Stimulated activated CD8-positive, alpha-beta memory T cell treated with anti-CD3 and anti-CD28 coated beads, Interleukin-2, amount 100 ng/mL, for 48 hours (primary cell): ENCODE data around the gene LCE1C.

Experiments
- DNase-seq, 2 donors: peaks; one replicate each; pipeline ENCODE4 v3.0.0-alpha.2; 2020; ENCODE audit warnings: low read depth in 2 of 2

The LCE1C gene, protein sequence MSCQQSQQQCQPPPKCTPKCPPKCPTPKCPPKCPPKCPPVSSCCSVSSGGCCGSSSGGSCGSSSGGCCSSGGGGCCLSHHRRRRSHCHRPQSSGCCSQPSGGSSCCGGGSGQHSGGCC

DNA sequence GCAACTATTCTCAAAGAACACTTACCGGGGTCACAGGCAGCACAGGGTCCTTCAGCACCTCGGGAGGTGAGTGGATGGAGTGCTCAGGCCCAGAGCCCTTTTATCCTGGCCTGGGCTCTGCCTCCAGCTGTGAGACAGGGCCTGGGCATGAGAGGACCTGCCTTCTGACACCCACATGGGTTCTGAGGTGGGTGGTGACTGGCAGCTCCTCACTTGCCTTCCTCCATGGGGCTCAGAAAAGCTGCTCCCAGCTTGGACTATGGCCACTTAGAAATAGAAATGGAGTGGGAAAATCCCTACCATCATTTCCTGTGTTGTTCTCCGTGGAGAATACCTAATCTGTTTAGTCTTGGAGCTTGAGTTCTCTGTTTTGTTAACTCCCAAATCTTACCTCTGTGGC, at the start of gene LCE1C:
TSS of gene LCE1C (minus strand) at position 76 of the 400 bp plus-strand sequence. CDS start 1,173 bp downstream, outside the sequence.
- no peak for DNase-seq

DNA sequence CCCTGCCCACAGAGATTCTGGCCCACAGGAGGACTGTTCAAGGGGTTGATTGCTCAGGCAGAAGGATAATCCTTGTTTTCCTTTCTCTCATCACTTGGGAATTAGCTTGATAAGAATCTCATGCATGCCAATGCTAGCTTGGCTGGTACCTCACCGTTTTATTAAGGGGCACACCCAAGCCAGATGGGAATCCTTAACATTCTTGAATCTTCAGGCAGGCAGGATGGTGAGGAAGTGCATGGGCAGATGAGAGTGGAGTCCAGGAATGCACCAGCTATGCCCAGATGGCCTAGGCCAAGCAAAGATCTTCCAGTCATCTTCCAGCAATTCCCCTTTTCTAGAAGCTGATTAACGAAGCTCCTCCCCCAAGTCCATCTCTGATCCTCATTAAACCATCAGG, 49.2 kb upstream of the LCE1C start:
- no peak for DNase-seq

DNA sequence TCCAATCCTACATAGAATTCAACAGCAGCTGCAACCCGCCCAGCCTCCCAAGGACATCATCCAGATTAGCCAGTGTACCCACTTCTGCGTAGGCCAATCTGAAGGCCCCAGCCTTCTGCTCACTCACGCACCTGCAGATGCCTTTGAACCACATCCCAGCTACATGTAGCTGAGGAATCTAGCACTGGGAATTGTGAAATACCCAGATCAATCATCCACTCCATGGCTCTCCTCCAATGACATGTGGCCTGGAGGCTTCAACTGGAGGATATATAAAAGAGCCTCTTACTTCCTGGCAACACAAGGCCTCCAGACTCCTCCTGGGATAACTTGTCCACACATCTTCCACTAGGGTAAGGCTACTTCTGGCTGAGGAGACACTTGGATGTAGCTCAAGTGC, 36.1 kb upstream of the LCE1C start, which contains the start of gene LCE6A:
TSS of gene LCE6A (plus strand) at position 301 of the 400 bp plus-strand sequence. CDS start 665 bp downstream, outside the sequence.
- no peak for DNase-seq

DNA sequence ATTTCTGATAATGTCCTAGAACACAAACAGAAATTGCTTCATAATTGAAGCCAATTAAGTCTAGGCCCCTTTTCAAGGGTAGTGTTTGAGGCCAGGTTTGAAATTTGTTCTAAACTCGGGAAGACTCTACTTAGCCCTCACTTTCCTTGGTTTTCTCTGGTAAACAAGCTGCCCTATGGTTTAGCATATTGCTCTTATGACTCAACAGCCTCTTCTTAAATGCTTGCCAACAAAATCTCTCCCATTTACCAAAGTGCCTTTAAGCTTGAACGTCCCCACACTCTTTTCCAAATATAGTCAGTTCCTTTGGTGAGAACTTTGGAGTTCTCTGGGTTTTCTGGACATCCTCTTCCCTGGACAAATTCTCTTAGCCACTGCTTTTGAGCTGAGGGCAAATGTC, 30.4 kb upstream of the LCE1C start:
- no peak for DNase-seq

DNA sequence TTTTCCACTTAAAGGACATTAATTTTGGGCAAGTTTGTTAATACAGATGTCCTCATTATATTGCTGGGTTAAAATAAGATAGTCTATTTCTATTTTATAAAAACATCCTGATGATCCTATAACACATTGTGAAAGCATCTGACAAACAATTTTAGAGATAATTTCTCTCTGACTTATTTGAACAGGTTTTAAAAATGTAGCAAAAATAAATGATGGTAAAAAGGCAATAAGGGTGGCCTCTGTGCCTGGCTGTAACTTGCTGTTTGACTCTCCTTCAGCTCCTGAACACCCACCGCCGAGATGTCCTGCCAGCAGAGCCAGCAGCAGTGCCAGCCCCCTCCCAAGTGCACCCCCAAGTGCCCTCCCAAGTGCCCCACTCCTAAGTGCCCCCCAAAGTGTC, 20.7 kb upstream of the LCE1C start, which contains the start of gene LCE1A:
TSS of gene LCE1A (plus strand) at position 301 of the 400 bp plus-strand sequence. CDS start at position 301, 0 bp downstream.
- DNase-seq, result no peak

DNA sequence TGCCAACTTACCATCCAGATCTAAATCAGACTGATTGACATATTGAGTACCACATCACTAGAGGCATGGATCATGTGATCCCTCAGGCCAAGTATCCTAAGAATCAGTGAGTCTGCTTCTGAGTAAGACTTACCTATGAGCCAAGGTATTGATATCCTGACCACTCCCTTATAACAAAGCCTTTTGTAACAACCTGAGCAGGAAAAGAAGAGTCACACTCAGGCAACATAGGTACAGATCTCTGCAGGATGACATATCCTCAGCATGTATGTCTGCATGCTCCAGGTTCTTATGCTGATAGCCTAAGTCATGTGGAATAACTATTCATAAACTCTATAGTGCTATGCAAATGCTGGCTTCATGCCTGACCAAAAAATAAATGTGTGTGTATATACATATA, 18.5 kb upstream of the LCE1C start:
- no peak for DNase-seq

DNA sequence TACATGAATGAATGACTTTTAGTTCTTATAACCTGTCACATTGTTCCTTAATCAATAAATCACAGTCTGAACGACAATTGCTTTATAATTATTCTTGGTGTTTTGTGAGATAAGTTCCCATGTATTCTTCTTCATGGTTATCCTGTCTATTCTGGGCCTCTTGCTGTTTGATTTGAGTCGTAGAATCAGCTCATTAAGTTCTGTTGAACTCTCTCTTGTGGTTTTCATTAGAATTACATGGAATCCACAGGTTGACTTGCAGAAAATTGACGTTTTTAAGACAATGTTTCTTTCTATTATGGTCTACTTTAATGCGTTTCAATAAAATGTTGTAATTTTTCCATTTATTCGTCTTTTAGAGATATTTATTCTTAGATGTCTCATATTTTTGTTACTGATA, 16.8 kb upstream of the LCE1C start:
- DNase-seq, result no peak

DNA sequence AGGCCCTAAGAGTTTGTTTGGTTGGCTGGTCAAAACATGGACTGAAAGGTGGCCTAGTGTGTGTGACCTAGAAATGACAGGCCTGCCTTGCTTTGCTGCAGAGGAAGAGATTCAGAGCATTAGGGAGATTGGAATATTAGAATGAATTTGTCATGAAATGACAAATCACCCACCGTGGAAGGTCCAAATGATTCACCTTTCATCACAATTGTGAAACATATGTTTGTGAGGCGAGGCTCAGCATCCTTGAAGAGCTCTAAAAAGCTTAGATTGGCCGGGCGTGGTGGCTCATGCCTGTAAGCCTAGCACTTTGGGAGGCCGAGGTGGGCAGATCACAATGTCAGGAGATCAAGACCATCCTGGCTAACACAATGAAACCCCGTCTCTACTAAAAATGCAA, 10.9 kb upstream of the LCE1C start:
- no peak for DNase-seq

DNA sequence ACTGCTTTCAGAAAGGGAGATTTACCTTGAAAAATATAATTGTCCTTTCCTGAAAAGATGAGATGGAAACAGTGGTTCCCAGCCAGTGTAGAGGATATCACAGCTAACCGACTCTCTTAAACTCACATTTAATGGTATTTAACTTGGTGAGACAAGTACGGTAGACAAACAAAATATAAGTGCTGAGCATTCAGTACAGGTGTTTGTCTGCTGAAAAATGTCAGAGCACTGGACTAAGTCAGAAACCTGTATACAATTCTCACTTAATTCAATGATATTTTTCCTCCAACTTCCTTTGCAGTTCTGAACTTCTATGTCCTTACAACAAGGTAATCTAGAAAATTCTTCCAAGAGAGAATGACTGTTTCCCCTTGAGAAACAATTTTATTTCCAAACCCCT, 5.2 kb upstream of the LCE1C start, which contains the start of gene LCE1B:
TSS of gene LCE1B (plus strand) at position 301 of the 400 bp plus-strand sequence. CDS start 476 bp downstream, outside the sequence.
- DNase-seq, result no peak

DNA sequence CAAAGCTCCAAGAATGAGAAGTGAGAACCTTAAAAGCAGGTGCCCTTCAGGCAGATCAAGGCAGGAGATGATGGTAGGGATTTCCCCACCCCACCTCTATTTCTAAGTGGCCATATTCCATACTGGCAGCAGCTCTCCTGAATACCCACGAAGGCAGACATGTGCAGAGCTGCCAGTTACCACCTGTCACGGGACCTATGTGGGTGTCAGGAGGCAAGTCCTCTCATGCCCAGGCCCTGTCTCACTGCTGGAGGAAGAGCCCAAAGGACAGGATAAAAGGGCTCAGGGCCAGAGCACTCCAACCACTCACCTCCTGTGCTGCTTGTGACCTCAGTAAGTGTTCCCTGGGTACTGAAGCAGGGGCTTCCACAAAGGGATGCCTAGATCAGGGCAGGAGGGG, 4.6 kb upstream of the LCE1C start:
- DNase-seq, result no peak

DNA sequence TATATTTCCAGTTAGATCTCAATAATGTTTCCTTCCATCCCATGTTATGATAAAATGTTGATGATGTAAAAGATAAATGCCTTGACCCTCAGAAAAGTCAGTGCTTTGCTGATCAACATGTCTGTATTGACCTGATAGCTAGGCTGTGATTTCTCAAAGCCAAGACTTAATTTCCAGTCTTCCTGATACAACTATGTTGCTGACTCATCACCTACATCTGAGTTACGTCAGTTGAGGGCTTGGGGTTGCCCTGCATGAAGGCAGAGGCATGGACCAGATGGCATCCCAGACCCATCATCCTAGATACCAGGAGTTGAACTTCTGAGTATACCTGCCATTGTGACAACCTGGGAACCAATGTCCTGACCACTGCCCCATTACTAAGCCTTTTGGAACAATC, 5.1 kb downstream of the LCE1C start:
- DNase-seq, result no peak

DNA sequence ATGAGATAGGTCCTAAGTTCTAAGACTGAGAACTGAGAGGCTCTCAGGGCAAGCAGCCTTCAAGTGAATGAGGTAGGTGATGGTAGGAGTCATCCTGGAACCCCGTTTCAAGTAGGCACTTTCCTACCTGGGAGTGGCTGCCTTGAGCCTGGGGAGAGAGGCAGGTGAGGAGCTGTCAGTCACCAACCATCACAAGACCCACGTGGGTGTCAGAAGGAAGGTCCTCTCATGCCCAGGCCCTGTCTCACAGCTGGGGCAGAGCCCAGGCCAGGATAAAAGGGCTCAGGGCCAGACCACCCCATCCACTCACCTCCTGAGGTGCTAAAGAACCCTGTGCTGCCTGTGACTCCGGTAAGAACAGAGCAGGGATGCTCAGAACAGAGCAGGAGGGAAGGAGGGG, 10.0 kb downstream of the LCE1C start, which contains the start of gene LCE1D:
TSS of gene LCE1D (plus strand) at position 301 of the 400 bp plus-strand sequence. CDS start 1,074 bp downstream, outside the sequence.
- no peak for DNase-seq

DNA sequence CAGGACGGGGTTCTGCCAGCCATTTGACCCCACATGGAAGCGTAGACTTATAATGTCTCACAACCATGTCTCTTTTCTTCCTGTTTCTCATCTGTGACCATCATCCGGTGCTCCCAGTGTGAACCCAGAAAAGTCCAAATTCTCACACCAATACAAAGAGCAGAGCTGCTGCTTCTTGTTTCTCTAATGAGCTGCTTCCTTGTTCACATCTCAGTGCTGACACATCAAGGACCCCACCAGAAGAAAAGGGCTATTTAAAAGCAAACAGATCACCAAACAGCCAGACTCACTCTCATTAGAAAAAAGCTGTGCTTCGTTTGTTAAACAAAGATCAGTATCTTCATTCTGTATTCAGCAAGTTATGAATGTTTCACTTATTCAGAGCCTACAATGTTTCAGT, 10.8 kb downstream of the LCE1C start:
- no peak for DNase-seq

DNA sequence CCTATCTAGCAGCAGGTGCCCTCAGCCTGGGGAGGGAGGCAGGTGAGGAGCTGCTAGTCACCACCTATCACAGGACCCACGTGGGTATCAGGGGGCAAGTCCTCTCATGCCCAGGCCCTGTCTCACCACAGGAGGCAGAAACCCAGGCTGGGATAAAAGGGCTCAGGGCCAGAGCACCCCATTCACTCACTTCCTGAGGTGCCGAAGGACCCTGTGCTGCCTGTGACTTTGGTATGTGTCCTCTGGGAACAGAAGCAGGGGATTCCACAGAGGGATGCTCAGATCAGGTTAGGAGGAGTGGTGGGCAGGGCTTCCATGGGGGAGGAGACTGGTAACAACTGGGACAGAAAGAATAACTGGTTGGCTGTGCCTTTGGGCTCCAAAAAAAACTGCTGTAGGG, 20.4 kb downstream of the LCE1C start, which contains the start of gene LCE1E:
TSS of gene LCE1E (plus strand) at position 181 of the 400 bp plus-strand sequence. CDS start 1,043 bp downstream, outside the sequence.
- DNase-seq, result no peak

DNA sequence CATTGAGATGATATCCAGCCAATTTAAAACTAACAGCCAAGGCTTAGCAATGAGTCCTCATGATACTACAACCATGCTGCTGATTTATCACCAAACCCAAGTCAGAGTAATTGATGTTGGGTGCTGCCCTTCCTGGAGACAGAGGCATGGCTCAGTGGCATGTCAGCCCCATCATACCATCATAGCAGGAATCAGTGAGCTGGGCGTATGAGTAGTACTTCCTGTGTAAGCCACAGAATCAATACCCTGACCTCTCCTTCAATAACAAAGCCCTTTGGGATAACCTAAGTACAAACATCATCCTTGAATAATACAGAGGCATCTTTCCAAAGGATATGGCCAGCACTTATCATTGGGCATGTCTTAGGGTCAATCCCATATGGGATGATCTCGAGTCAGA, 23.4 kb downstream of the LCE1C start:
- DNase-seq, result no peak

DNA sequence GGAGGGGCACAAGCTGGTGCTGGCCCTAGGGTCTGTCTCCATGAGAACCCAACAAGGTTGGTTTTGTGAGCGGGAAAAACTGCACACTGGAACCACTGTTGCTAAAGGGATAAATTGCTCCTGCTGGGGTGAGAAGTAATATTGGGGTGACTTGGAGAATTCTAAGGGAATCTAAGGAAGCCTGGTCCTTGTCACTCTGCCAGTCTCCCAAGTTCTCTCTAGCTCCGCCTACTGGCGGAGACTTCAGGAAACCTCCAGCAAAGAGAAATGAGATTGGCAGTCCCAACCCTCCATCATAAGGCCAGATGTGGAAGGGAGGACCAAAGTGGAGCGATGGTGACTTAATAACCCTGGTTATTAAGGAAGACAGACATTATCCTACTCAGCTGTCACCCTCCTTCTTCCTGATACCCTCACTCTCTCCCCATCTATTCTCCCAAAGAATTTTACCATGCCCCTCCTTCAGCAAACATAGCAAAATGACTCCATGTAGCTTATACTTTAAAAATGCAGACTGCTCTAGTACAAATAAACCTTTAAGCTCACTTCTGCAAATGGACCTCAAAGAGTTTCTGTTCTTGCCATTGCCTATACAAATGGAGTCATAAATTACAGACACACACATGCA, 28.8 kb downstream of the LCE1C start:
- no peak for DNase-seq

DNA sequence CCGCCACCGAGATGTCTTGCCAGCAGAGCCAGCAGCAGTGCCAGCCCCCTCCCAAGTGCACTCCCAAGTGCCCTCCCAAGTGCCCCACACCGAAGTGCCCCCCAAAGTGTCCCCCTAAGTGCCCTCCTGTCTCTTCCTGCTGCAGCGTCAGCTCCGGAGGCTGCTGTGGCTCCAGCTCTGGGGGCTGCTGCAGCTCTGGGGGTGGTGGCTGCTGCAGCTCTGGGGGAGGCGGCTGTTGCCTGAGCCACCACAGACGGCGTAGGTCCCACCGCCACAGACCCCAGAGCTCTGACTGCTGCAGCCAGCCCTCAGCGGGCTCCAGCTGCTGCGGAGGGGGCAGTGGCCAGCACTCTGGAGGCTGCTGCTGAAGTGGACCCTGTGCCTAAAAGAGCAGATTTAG, 30.1 kb downstream of the LCE1C start:
- DNase-seq, result no peak

DNA sequence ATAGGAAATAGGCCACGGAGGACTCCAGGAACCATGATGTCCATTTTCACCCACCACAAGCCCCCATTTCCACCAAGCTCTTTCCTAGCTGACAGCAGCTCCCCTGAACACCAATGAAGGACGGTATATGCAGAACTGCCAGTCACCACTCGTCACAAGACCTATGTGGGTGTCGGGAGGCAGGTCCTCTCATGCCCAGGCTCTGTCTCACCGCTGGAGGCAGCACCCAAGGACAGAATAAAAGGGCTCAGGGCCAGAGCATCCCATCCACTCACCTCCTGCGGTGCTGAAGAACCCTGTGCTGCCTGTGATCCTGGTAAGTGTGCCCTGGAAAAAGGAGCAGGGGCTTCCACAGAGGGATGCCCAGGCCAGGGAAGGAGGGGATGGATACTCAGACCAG, 31.6 kb downstream of the LCE1C start, which contains the start of gene LCE1F:
TSS of gene LCE1F (plus strand) at position 266 of the 400 bp plus-strand sequence. CDS start 1,232 bp downstream, outside the sequence.
- DNase-seq, result no peak

DNA sequence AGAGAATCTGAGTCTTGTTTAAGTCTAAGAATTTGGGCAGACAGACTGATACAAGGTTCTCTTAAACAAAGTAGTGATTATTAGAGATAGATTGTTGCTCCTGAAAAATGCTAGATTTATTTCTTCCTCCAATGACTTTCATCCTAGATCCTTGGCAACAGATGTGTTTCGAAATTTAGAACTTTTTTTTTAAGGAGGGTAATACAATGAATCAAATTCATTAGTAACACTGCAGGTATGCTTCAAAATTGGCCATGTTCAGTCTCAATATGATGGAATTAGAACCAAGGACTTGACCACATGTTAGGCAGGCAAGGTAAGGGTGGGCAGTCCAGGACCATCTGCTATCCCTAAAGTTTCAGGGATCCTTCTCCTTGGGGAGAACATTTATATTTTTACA, 36.0 kb downstream of the LCE1C start:
- DNase-seq, result no peak

DNA sequence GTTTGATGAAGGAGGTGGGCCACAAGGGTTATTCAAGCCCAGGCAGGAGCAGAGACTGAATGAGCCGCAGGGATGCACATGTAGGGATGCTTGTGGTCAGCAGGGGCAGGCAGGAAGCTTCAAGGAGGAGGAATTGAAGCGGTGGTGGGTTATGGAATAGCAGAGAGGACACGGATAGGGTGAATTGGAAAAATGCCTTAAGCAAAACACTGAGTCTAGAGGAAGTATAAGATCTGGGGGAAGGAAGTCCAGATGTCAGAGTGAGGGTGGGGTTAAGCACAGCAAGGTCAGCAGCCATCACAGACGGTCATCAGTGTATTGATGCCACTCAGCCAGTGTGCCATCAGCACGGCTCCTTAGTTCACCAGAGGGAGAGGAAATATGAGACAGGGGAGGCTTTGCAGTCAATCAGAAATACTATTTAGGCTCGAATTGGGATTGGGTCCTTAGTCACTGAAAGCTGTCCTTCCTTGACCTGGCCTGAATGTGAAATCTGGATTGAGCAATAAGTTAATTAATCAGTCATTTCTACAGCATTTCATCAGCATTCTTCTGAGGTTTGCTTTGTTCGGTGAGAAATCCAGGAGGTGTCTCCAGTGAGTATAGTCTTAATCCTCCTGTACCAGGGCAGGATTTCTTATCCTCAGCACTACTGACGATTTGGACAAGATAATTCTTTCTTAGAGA, 37.5 kb downstream of the LCE1C start:
- no peak for DNase-seq

DNA sequence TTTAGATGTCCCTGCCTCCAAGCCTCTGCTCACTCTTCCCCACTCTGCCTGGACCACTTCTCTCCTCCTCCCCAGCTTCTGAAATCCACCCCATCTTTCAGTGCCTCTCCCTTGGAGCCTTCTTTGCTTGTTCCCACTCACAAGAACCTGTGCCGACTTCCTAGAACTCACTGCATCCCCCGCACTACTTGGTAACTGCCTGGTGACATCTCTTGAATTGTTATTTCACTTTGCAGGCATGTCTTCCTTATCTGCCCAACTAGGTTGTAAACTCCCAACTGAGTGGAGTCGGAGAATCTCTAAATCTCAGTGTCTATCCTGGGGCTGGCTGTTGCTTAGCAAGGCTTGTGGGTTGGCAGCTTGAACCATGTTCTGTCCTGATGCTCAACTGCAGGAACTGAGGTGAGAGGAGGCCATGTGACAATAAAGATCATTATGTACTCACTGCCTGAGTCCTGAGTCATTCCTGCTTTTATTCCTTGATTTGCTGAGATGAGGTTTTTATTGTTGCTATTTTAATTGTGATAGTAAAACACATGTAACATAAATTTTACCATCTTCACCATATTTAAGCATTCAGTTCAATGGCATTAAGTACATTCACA, 44.7 kb downstream of the LCE1C start:
- no peak for DNase-seq

DNA sequence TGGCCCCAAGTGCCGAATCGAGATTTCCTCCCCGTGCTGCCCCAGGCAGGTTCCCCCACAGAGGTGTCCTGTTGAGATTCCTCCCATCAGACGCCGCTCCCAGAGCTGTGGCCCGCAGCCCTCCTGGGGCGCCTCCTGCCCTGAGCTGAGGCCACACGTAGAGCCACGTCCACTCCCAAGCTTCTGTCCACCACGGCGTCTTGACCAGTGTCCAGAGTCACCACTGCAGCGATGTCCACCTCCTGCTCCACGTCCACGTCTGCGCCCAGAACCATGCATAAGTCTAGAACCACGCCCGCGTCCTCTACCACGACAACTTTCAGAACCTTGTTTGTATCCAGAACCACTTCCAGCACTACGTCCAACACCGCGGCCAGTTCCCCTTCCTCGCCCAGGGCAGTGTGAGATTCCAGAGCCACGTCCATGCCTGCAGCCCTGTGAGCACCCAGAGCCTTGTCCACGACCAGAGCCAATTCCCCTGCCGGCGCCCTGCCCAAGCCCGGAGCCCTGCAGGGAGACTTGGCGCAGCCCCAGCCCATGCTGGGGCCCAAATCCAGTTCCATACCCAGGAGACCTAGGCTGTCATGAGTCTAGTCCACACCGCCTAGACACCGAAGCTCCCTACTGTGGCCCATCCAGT, 45.8 kb downstream of the LCE1C start:
- DNase-seq, result no peak
